GM10266 (cell line): ENCODE results near the gene PNPLA2.

ENCODE experiments used
- DNase-seq: peaks from one replicate; pipeline ENCODE4 v3.0.0; 2012; ENCODE audit errors: extremely low spot score
- CTCF ChIP-seq: IDR thresholded peaks from 2 replicates; pipeline ENCODE4 v1.5.1; 2012; ENCODE audit warnings: mild to moderate bottlenecking, low read depth; ENCODE audit not compliant: control insufficient read depth, insufficient read depth; ENCODE audit errors: missing control alignments

PNPLA2 gene

GRCh38 chr11:778976-779954 is 39.4 kb upstream of the PNPLA2 start:
- TF ChIP-seq CTCF, result peak; percentile 4
- DNase-seq, result no peak

- TF ChIP-seq CTCF, result no peak
Observed at GRCh38 chr11:779955-780532, 38.7 kb upstream of the PNPLA2 start.

GRCh38 chr11:782264-783174 is 36.2 kb upstream of the PNPLA2 start:
- no peak for DNase-seq
- no peak for TF ChIP-seq CTCF

More at GRCh38 chr11:779955-780532, 38.7 kb upstream of the PNPLA2 start:
- DNase-seq, result no peak

- no peak for DNase-seq
- peak; percentile 46 for TF ChIP-seq CTCF
Observed at GRCh38 chr11:783581-784015, 35.1 kb upstream of the PNPLA2 start.

- TF ChIP-seq CTCF, result no peak
- no peak for DNase-seq
Observed at GRCh38 chr11:786235-787083, 32.3 kb upstream of the PNPLA2 start.

GRCh38 chr11:787084-787675 is 31.5 kb upstream of the PNPLA2 start:
- no peak for DNase-seq

More at GRCh38 chr11:787084-787675, 31.5 kb upstream of the PNPLA2 start:
- no peak for TF ChIP-seq CTCF
